Activated CD4-positive, alpha-beta T cell treated with anti-CD3 and anti-CD28 coated beads, Interleukin-2, amount 10 ng/mL, durations not matched to agents 24 days and 14 days (primary cell): Measurements from ENCODE around the gene MRPL34. TPM values are rescaled to one million over a fixed set of nuclear protein-coding genes. Genes with fewer than 3 reads are reported as not detected.

Source experiments
- DNase-seq: peaks from one replicate; pipeline ENCODE4 v3.0.0; 2022
- H3K27ac Mint-ChIP-seq: one replicate; pipeline ENCODE4 v1.8.0; 2022; ENCODE audit warnings: mild to moderate bottlenecking, mixed read lengths
- H3K27me3 Mint-ChIP-seq: one replicate; pipeline ENCODE4 v1.8.0; 2022; ENCODE audit warnings: mixed read lengths
- H3K36me3 Mint-ChIP-seq: one replicate; pipeline ENCODE4 v1.8.0; 2022; ENCODE audit warnings: low read depth, mild to moderate bottlenecking, mixed read lengths
- H3K4me1 Mint-ChIP-seq: one replicate; pipeline ENCODE4 v1.8.0; 2021; ENCODE audit warnings: mixed read lengths
- H3K4me3 Mint-ChIP-seq: one replicate; pipeline ENCODE4 v1.8.0; 2022; ENCODE audit warnings: mild to moderate bottlenecking, moderate library complexity, mixed read lengths
- H3K9me3 Mint-ChIP-seq: one replicate; pipeline ENCODE4 v1.8.0; 2021; ENCODE audit warnings: mixed read lengths
- intact Hi-C: fragments of 100-400 bp; cut with micrococcal nuclease; formaldehyde crosslinking; loops from one replicate; pipeline ENCODE4 v1.15.1; 2023
- total RNA-seq: library from RNA; stranded (reverse); gene quantifications from 2 replicates; pipeline ENCODE4 v1.2.3, GENCODE V29; 2022

Gene MRPL34
- total RNA-seq, 1 donor from 2014 or later = 103 TPM

DNA sequence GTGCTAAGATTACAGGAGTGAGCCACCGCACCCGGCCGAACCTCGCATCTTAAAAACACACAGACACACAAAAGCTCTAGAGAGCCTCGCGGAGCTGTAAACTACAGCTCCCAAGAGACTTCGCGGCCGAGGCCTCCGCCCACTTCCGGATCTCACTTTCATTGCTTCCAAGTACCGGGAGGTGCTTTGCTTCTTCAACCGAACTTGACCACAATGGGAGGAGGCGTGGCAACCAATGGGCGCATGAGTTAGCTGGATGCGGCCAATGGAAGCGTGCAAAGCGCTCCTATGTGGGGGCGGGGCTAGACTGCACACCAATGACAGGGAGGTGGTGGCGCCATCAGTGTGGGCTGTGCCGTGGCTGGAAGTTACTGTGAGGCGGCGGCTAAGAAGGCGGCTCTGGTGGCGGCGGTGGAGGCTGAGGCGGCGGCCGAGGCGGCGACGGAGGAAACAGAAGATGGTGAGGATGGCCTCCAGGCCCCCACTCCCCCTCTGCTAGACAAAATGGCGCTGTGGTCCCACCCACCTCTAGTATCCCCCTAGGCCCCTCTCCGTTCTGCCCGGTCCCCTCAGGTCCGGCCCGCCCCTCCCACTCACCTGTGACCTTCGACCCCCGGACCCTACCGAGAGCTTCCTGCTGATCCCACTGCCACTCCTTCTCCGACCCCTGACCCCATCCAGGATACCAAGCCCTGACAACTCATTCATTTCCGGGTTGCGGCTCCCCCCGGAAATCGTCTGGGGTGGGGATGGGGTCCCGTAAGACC, 3.7 kb downstream of the MRPL34 start, which contains the start of gene DDA1:
DDA1 (plus strand) TSS at position 366 of the 767 bp plus-strand sequence; CDS start at position 458, 92 bp downstream.
- intact Hi-C loops = loop anchor here (1.0 to 5.0 kb wide), 3 partner anchors 25 to 82 kb away; partner anchors contain the start of genes ANO8, BABAM1 and OCEL1
- DNase-seq = peak; percentile 100
- H3K36me3 Mint-ChIP-seq = peaks cover 29% of the 10 kb centered on the region
- no peaks in the 10 kb centered on the region for H3K27me3 Mint-ChIP-seq
- peak within 1 kb of the TSS; percentile 99 for H3K4me3 Mint-ChIP-seq
- H3K4me1 Mint-ChIP-seq = peaks cover 36% of the 10 kb centered on the region
- H3K27ac Mint-ChIP-seq = peak within 1 kb of the TSS; percentile 97
- no peaks in the 10 kb centered on the region for H3K9me3 Mint-ChIP-seq

DNA sequence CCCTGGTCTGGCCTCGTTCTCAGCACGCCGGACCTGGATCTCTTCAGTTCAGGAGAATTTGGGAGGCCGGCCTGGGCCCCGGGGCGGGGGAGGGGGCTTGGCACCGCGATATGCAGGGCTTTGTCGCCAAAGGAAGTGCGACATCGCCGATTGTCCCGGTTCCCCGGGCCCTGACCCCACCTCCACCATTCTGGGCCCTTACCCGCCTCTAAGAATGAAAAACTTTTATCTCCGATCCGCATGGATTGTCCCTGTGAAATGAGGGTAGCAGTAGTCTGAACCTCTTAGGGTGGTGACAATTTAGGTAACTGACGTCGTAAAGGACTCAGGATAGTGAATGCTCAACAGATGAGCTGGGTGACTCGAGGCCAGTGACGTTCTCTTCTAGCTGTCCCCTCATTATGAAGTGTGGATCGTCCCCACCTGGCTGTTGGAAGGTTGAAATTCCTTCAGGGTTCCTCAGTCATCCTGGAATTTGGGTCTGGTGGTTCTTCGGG, 4.3 kb downstream of the MRPL34 start:
- peak overlapping the region; percentile 97 for H3K27ac Mint-ChIP-seq
- DNase-seq = no peak
- H3K4me3 Mint-ChIP-seq = peak overlapping the region; percentile 99
- peaks cover 32% of the 10 kb centered on the region for H3K4me1 Mint-ChIP-seq
- H3K27me3 Mint-ChIP-seq = no peaks in the 10 kb centered on the region
- intact Hi-C loops = loop anchor here (1.0 to 5.0 kb wide), 3 partner anchors 24 to 83 kb away; partner anchors contain the start of genes ANO8, BABAM1 and OCEL1
- no peaks in the 10 kb centered on the region for H3K9me3 Mint-ChIP-seq
- peaks cover 29% of the 10 kb centered on the region for H3K36me3 Mint-ChIP-seq

DNA sequence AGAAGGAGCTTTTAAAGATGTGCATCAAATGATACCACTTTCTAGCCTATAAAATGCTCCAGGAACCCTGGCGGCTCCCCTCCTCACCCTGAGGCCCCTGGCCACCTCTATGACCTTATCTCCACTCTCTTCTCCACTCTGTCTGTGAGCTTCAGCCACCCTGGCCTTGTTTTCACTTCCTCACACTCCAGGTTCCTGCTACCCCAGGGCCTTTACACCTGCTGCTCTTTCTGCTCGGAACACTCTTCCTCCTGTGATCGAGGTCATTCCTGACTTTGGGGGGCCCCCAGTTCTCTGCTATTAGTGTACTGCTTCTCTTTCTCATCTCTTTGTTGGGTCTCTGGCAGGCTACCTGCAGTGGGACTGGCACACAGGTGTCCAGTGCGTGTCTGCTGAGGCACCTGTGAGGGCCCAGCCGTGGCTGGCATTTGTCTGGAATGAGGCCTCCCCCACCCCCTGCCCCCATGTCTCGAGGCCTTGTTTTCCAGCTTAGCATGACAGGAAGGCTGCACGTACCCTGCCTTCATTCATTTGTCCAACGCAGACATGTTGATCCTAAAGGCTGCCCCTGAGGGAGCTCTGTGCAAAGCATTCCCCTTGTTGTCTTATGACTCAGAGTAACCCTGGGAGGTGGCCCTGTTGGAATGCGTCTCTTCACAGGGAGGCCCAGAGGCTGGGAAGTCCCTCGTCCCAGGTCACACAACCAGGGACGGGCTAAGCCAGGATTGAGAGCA, 6.0 kb downstream of the MRPL34 start:
- peak; percentile 56 for DNase-seq
- no peaks in the 10 kb centered on the region for H3K9me3 Mint-ChIP-seq
- peaks cover 26% of the 10 kb centered on the region for H3K4me1 Mint-ChIP-seq
- H3K36me3 Mint-ChIP-seq = peaks cover 36% of the 10 kb centered on the region
- intact Hi-C loops = no loop called here
- H3K27ac Mint-ChIP-seq = no peak overlapping the region
- peak overlapping the region; percentile 66 for H3K4me3 Mint-ChIP-seq
- no peaks in the 10 kb centered on the region for H3K27me3 Mint-ChIP-seq

DNA sequence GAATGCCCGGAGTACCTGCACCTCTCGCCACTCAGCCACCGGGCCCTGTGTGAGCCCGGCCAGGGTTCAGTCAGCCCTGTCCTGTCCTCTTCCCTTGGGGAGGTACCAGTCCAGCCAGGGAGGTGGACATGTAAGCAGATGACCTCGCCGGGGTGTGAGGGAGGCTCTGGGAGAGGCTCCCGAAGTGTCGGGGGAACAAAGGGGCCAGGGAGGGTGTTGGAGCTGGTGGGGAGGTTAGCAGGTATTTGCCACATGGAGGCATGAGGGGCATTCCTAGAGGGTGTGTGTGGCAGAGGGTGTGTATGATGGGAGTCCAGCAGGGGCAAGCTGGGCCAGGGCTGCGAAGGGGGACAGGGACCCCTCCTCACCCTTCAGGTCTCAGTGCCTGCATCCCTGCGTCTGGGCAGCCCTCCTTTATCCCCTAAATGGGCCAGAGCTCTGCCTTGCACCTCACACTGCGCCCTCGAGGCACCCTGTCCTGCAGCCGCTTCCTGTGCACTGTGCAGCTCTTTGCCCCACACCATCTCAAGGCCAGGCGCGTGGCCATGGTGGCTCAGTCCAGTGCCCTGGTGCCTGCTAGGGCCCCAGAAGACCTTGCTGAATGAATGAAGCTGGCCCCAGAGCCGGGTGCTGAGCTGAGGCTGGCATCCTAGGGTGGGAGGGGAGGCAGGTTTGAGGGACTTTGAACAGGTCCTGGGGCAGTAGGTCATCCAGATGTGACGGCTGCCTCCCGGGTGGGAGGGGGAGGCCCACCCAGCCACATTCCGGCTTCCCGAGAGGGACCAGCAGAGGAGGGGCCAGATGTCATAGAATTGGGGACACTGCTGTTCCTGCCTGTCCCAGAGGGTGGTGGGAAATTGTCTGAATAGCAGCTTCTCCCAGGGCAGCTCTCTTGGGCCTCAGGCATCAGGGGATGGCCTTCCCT, 6.8 kb downstream of the MRPL34 start:
- no peaks in the 10 kb centered on the region for H3K9me3 Mint-ChIP-seq
- H3K27ac Mint-ChIP-seq = no peak overlapping the region
- no peak for DNase-seq
- H3K4me3 Mint-ChIP-seq = no peak overlapping the region
- peaks cover 24% of the 10 kb centered on the region for H3K4me1 Mint-ChIP-seq
- peaks cover 39% of the 10 kb centered on the region for H3K36me3 Mint-ChIP-seq
- intact Hi-C loops = no loop called here
- no peaks in the 10 kb centered on the region for H3K27me3 Mint-ChIP-seq

DNA sequence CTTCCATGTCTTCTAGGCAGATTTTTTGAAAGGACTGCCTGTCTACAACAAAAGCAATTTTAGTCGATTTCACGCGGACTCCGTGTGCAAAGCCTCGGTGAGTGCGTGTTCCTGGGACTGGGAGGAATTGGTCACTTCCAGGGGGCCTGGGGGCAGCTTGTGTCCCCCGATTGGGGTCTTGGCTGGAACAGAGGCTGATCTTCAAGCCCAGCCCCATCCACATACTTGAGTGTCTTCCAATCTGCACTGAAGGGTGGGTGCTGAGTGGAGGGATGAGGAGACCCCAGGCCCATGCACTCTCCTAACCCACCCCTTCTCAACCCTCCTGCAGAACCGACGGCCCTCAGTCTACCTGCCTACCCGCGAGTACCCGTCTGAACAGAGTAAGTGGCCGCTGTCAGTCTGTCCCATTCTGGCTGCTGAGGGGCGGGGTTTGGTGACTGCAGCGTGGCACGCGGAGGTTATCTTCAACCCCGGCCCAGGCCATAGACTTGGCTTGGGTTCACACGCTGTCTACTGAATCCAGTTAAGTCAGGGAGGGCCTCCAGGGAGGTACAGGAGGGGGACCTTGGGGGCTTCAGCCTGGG, 8.4 kb downstream of the MRPL34 start:
- intact Hi-C loops = no loop called here
- Mint-ChIP-seq H3K36me3 (peaks cover 37% of the 10 kb centered on the region), H3K27me3 (no peaks in the 10 kb centered on the region), H3K4me3 (no peak overlapping the region), H3K4me1 (peaks cover 17% of the 10 kb centered on the region), H3K27ac (no peak overlapping the region), H3K9me3 (no peaks in the 10 kb centered on the region)
- DNase-seq = no peak

DNA sequence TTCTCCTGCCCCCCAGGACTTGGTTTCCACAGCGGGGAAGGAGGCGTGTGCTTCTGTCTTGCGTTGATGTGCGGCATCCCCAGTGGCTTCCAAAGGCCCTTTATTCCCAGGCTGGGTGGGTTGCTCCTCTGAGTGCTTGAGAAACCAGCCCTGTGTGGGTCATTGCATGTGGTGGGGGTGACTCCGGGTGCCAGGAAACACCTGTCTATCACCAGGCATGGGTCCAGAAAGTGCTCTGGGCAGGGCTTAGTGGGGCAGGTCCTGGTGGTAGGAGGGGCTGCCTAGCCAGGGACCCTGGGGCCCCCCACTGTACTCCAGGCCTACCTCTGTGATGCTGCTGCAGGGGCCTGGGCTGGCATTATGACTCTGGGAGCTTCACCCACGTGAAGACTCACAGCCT, 13.3 kb downstream of the MRPL34 start:
- Mint-ChIP-seq H3K27me3 (no peaks in the 10 kb centered on the region), H3K9me3 (no peaks in the 10 kb centered on the region), H3K27ac (no peak overlapping the region), H3K36me3 (peaks cover 36% of the 10 kb centered on the region), H3K4me3 (no peak overlapping the region), H3K4me1 (no peaks in the 10 kb centered on the region)
- DNase-seq = no peak
- intact Hi-C loops = no loop called here

DNA sequence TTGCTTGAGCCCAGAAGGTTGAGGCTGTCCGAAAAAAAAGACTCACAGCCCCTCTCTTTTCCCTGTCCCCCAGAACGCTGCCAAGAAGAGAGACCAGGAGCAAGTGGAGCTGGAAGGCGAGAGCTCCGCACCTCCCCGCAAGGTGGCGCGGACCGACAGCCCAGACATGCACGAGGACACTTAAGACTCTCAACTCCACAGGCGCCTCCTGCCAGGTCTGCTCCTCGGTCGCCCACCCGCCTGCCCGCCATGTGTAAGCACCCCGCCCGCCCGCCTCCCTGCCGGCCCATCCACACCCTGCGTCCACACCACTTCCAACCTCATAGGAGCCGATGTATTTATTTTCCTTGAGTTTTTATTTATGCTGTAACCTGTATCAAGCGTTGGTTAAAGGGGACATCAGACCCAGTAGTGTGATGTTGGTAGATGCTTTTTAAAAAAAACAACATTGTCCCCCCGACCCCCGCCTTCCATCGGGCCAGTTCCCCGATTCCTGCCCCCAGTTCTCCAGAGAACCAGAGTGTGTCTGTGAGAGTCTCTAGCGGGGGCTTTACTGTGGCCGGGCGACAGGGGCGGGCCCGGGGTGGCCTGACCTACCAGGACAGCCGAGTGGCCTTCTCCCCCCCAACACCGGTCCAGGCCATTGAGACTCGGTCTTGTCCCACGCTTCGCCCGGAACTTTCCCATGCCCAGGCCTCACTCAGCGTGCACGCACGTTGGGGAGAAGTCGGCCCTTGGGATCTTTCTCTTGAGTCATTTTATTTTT, 14.0 kb downstream of the MRPL34 start:
- Mint-ChIP-seq H3K27me3 (no peaks in the 10 kb centered on the region), H3K9me3 (no peaks in the 10 kb centered on the region), H3K36me3 (peaks cover 32% of the 10 kb centered on the region), H3K4me1 (no peaks in the 10 kb centered on the region), H3K27ac (no peak overlapping the region), H3K4me3 (no peak overlapping the region)
- DNase-seq = no peak
- intact Hi-C loops = no loop called here

DNA sequence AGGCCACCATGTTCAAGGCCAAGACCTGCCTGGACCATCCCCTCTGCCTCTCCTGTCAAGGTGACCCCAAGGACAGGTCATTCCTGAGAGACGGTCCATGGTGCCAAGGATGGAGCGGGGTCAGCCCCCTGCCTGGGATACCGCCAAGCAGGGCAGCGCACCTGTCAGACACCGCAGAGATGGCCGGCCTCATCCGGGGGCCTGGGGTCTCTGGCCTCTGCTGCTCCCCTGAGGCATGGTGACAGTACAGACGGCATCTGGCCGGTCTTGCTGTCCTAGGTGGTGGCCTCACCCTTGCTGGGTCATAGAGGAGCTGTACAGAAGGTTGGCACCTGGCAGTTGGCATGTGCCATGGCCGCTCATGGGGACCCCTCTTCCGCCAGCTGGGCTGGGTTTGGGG, 14.8 kb downstream of the MRPL34 start:
- intact Hi-C loops = no loop called here
- H3K36me3 Mint-ChIP-seq = peaks cover 31% of the 10 kb centered on the region
- no peaks in the 10 kb centered on the region for H3K9me3 Mint-ChIP-seq

DNA sequence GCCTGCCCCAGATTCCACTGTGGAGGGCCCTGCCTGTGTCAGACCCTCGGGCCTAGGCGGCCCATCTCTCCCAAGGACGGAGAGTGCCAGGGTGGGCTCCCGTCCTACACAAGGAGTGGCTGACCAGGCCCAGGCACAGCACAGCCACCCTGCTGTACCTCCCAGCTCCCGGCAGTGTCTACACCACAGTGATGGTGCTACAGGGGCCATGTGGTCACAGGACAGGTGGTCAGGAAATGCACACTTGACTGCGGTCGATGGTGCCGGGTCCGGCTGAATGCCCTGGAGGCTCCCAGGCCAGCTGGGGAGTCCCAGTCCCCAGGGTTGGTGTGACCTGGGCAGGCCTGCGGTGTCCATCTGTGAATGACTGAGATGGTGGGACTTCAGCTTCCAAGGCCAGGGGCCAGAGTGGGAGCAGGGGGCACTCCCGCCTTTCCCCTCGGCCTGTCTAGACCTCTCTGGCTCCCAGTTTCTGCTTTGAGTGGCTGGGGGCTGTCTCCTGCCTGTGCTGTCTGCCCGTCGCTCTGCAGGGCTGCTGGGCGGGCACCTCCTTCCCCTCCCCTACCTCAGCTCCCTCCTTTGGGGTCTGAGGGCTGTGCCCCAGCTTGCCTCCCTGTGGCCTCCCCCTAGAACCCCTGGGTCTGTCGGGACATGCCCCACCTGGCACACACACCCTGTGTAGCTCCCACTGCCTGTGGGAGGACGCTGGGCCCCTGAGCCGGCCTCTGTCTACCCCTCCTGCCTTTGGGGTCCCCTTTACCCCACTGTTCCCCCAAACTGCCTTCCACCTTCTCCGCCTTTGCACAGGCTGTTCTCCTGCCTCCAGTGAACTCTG, 16.2 kb downstream of the MRPL34 start:
- peaks cover 20% of the 10 kb centered on the region for H3K36me3 Mint-ChIP-seq
- no peak overlapping the region for H3K4me3 Mint-ChIP-seq
- H3K27me3 Mint-ChIP-seq = no peaks in the 10 kb centered on the region
- H3K27ac Mint-ChIP-seq = no peak overlapping the region
- intact Hi-C loops = no loop called here
- H3K9me3 Mint-ChIP-seq = no peaks in the 10 kb centered on the region
- no peaks in the 10 kb centered on the region for H3K4me1 Mint-ChIP-seq
- no peak for DNase-seq

More for the DNA sequence above, 14.8 kb downstream of the MRPL34 start:
- no peak overlapping the region for H3K4me3 Mint-ChIP-seq
- H3K27ac Mint-ChIP-seq = no peak overlapping the region
- DNase-seq = no peak
- H3K4me1 Mint-ChIP-seq = no peaks in the 10 kb centered on the region
- no peaks in the 10 kb centered on the region for H3K27me3 Mint-ChIP-seq

DNA sequence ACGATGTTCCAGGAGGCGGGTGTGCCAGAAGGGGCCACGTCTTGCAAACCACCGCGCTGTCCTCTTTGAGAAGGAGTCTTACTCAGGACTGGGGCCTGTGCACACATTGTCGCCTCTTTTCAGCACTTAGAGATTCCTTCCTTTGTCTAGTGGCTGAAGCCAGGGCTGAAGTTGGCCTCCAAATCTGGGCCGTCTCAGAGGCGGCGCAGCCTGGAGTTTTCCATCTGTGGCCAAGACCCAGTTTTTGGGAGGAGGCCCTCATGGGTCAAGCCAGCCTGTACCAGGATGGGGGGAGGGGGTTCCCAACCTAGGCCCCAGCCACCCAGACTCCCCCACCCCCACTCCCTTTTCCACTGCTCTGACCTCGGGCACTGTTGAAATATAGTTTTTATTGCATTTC, 17.2 kb downstream of the MRPL34 start:
- Mint-ChIP-seq H3K27me3 (no peaks in the 10 kb centered on the region), H3K4me1 (no peaks in the 10 kb centered on the region), H3K27ac (no peak overlapping the region), H3K36me3 (peaks cover 16% of the 10 kb centered on the region), H3K9me3 (no peaks in the 10 kb centered on the region), H3K4me3 (no peak overlapping the region)
- DNase-seq = no peak
- intact Hi-C loops = no loop called here

DNA sequence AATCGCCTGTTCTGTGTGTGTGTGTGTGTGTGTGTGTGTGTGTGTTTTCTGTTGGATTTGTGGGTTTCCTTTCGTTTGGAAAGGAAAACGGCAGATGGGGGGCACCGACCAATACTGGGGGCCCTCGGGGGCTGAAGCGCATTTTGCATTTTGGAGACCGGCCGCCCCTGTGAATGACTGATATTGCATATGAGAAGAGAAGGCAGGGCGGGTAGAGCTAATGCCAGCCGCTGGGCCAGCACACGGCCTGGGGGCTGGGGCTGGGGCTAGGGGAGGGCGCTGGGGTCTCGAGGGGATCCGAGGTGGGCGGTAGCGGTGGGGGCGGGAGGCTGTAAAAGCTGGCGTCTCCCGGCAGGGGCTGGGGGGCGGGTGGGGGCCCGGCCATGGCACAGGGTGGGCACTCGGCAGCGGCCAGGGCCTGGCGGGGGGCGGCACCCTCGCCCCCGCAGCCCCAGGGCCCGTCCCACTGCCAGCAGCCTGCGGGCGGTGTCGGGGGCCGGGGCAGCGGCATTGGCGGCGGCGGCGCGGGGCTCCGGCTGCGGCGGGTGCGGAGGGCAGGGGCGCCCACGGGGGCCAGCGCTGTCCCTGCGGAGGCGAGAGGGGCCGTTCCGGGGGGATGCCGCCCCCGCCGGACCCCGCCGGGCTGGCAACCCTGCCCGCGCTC, 17.8 kb downstream of the MRPL34 start:
- intact Hi-C loops = no loop called here
- no peak overlapping the region for H3K4me3 Mint-ChIP-seq
- DNase-seq = no peak

DNA sequence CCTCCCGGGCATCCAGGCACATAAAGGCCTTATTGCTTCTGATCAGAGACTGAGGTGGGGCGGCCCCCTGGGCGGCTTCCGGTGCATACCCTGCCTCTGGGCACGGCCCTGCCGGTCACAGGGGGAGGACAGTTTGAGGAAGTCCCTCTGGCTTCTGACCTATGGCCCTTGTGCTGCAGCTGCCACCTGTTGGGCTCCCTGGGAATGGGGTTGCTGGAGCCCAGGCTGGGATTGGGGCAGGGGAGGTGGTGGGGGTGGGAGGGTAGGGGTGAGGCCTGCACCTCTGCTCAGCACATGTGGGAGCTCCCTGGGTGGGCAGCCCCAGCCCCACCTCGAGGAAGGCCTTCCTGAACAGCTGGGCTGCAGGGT, 18.3 kb downstream of the MRPL34 start:
- Mint-ChIP-seq H3K4me3 (no peak overlapping the region), H3K27ac (no peak overlapping the region), H3K4me1 (no peaks in the 10 kb centered on the region), H3K27me3 (no peaks in the 10 kb centered on the region), H3K9me3 (no peaks in the 10 kb centered on the region), H3K36me3 (peaks cover 15% of the 10 kb centered on the region)
- intact Hi-C loops = no loop called here
- no peak for DNase-seq

More for the DNA sequence above, 17.8 kb downstream of the MRPL34 start:
- peaks cover 15% of the 10 kb centered on the region for H3K36me3 Mint-ChIP-seq
- no peak overlapping the region for H3K27ac Mint-ChIP-seq
- no peaks in the 10 kb centered on the region for H3K9me3 Mint-ChIP-seq
- no peaks in the 10 kb centered on the region for H3K4me1 Mint-ChIP-seq
- H3K27me3 Mint-ChIP-seq = no peaks in the 10 kb centered on the region
